PC-3 (cell line): ENCODE results near the gene NHSL1.
"Not testable (repeated sequence)": the region's sequence is repeated elsewhere in the genome, so short reads cannot be mapped to it uniquely, and the experiment has no call there.

Source experiments
- CTCF ChIP-seq: fragments of 300-600 bp; sonication (generic); conservative IDR thresholded peaks from 2 replicates; pipeline ENCODE4 v1.5.1; 2017; ENCODE audit warnings: antibody characterized with exemption, low read depth, mild to moderate bottlenecking, low read length
- EZH2 ChIP-seq: fragments of 300-600 bp; sonication (generic); IDR thresholded peaks from one replicate; pipeline ENCODE4 v1.6.1; 2017; ENCODE audit warnings: antibody characterized with exemption, mild to moderate bottlenecking, low read length; ENCODE audit not compliant: unreplicated experiment
- EZH2phosphoT487 ChIP-seq: fragments of 300-600 bp; sonication (generic); IDR thresholded peaks from 2 replicates; pipeline ENCODE4 v1.6.1; 2018; ENCODE audit warnings: mild to moderate bottlenecking, antibody characterized with exemption, low read length, borderline replicate concordance

- not testable (repeated sequence) for TF ChIP-seq CTCF, EZH2, EZH2phosphoT487
These were observed 74.0 kb downstream of the NHSL1 start for GRCh38 chr6:138425256-138425655.
